Heart left ventricle (tissue), 13 donors: Measurements from ENCODE around the gene C2CD2.

Experiments used
- CTCF ChIP-seq, 12 donors: fragments of 200-600 bp; sonication (generic) in 4 of 12; IDR thresholded peaks; one replicate each; pipeline versions ENCODE4 v1.5.0 to v1.8.0; 2018 to 2022; ENCODE audit warnings: antibody characterized with exemption in 12 of 12, mild to moderate bottlenecking in 5 of 12
- POLR2A ChIP-seq, 2 donors: fragments of 450-650 bp; IDR thresholded peaks; one replicate each; pipeline ENCODE4 v1.6.1; 2017; ENCODE audit warnings: antibody characterized with exemption in 2 of 2, mild to moderate bottlenecking in 2 of 2, moderate library complexity in 2 of 2
- donor health status: ischemic (EF 13 %, LVEDD 7.1; RV severe dilation, severe dysfunction).
- donor health status: DM: no; HTN: yes; CAD: no.
- donor health status: DM: no; HTN: no; CAD: no.
- donor health status: ischemic (EF 25% LVEDD 6.9; RV normal size, moderate dysfunction).
- donor health status: ischemic (EF 25% LVEDD 5.7; RV mildly dilated, moderate dysfunction).
- donor health status: ischemic (EF 35%, LVEDD 5.7; RV mildly dilated, moderate dysfunction).
- donor health status: nonischemic (EF 11% LVEDD 7.7; RV severe dilation, severe dysfunction).
- donor health status: DM: yes; HTN: yes; CAD: no.
- donor health status: PGD.
- donor health status: ischemic (EF 29% LVEDD 5.4; RV normal size, mild dysfunction).
- donor health status: nonischemic (EF 23%, LVEDD 6.1; RV moderate dilation, normal function).

GRCh38 chr21:42003051-42003461 is 49.2 kb upstream of the C2CD2 start:
- TF ChIP-seq CTCF (IDR thresholded peaks at IDR 0.05) (no peak), POLR2A (IDR thresholded peaks at IDR 0.05) (no peak)
